HG03342 (cell line): ENCODE measurements around the gene FBXW7.
"Not testable (repeated sequence)": the region's sequence is repeated elsewhere in the genome, so short reads cannot be mapped to it uniquely, and the experiment has no call there.

Experiments
- ATAC-seq: cut with Tn5 transposase; IDR thresholded peaks from one replicate; pipeline ENCODE4 v1.9.1; 2021; ENCODE audit warnings: mild to moderate bottlenecking, moderate library complexity; ENCODE audit not compliant: unreplicated experiment

FBXW7 gene

GRCh38 chr4:152535903-152536544 is at the start of gene FBXW7:
Gene FBXW7, minus strand, starts transcription at chr4:152536092. Its CDS starts 124,289 bp downstream, at chr4:152411803.
- ATAC-seq: peak; percentile 83

- ATAC-seq: peak; percentile 73
Observed at GRCh38 chr4:152585023-152585441, 49.1 kb upstream of the FBXW7 start.

GRCh38 chr4:152581536-152582160 is 45.8 kb upstream of the FBXW7 start:
- no peak for ATAC-seq

GRCh38 chr4:152579916-152580315 is 44.0 kb upstream of the FBXW7 start:
- no peak for ATAC-seq

GRCh38 chr4:152579107-152579764 is 43.3 kb upstream of the FBXW7 start:
- no peak for ATAC-seq

- ATAC-seq: no peak
Observed at GRCh38 chr4:152578670-152579069, 42.8 kb upstream of the FBXW7 start.

GRCh38 chr4:152577708-152578396 is 42.0 kb upstream of the FBXW7 start:
- ATAC-seq: peak; percentile 68

GRCh38 chr4:152575533-152575932 is 39.6 kb upstream of the FBXW7 start:
- no peak for ATAC-seq

GRCh38 chr4:152573861-152574260 is 38.0 kb upstream of the FBXW7 start:
- ATAC-seq: no peak

- ATAC-seq: no peak
Observed at GRCh38 chr4:152572417-152573086, 36.7 kb upstream of the FBXW7 start.

- ATAC-seq: no peak
Observed at GRCh38 chr4:152571770-152572169, 35.9 kb upstream of the FBXW7 start.

- ATAC-seq: no peak
Observed at GRCh38 chr4:152571296-152571695, 35.4 kb upstream of the FBXW7 start.

- ATAC-seq: no peak
Observed at GRCh38 chr4:152565333-152565732, 29.4 kb upstream of the FBXW7 start.

GRCh38 chr4:152564336-152564735 is 28.4 kb upstream of the FBXW7 start:
- no peak for ATAC-seq

- no peak for ATAC-seq
Observed at GRCh38 chr4:152563209-152563608, 27.3 kb upstream of the FBXW7 start.

GRCh38 chr4:152559641-152560040 is 23.7 kb upstream of the FBXW7 start:
- ATAC-seq: peak; percentile 39

GRCh38 chr4:152558396-152558795 is 22.5 kb upstream of the FBXW7 start:
- no peak for ATAC-seq

GRCh38 chr4:152556834-152557233 is 20.9 kb upstream of the FBXW7 start:
- ATAC-seq: no peak

- ATAC-seq: no peak
Observed at GRCh38 chr4:152556283-152556682, 20.4 kb upstream of the FBXW7 start.

GRCh38 chr4:152554742-152555141 is 18.9 kb upstream of the FBXW7 start:
- ATAC-seq: no peak

GRCh38 chr4:152550687-152551086 is 14.8 kb upstream of the FBXW7 start:
- ATAC-seq: not testable (repeated sequence)
